ENCODE results near the gene FMO5.
"Not testable (repeated sequence)": the region's sequence is repeated elsewhere in the genome, so short reads cannot be mapped to it uniquely, and the experiment has no call there.

FMO5 gene

GRCh38 chr1:147204080-147204479, 21.1 kb downstream of the FMO5 start:
- ATAC-seq (ENCODE audit: insufficient read depth, low read depth) = no peak
- no peak for DNase-seq

GRCh38 chr1:147202576-147202975, 22.6 kb downstream of the FMO5 start:
- DNase-seq = no peak

More at GRCh38 chr1:147204080-147204479, 21.1 kb downstream of the FMO5 start:
- no peak for TF ChIP-seq CTCF (IDR thresholded peaks at IDR 0.05; ENCODE audit: borderline replicate concordance, extremely low read depth, low read length, poor library complexity, severe bottlenecking)
- no peak for TF ChIP-seq EZH2 (IDR thresholded peaks at IDR 0.05; ENCODE audit: borderline replicate concordance, low read depth, low read length, severe bottlenecking)
- Histone ChIP-seq H2AFZ (ENCODE audit: low read depth, low read length) (no peak overlapping the region), H3K4me3 (ENCODE audit: low read depth in 1 of 2, low read length in 2 of 2) (no peak overlapping the region), H3K9ac (ENCODE audit: low read depth, low read length) (no peak overlapping the region), H3K4me1 (ENCODE audit: insufficient read depth, low read length) (no peaks in the 10 kb centered on the region), H3K79me2 (ENCODE audit: insufficient read depth, low read length) (no peaks in the 10 kb centered on the region), H3K36me3 (ENCODE audit: insufficient read depth, low read length) (no peaks in the 10 kb centered on the region), H3K27me3 (ENCODE audit: insufficient read depth, low read length, poor library complexity) (no peaks in the 10 kb centered on the region), H3K4me2 (ENCODE audit: insufficient read depth, low read length) (no peak overlapping the region), H4K20me1 (ENCODE audit: insufficient read depth, low read length) (no peaks in the 10 kb centered on the region), H3K9me3 (ENCODE audit: insufficient read depth, low read length, severe bottlenecking) (no peaks in the 10 kb centered on the region), H3K27ac (ENCODE audit: low read length) (no peak overlapping the region)

GRCh38 chr1:147201786-147202185, 23.4 kb downstream of the FMO5 start:
- Histone ChIP-seq H3K27me3 (ENCODE audit: insufficient read depth, low read length, poor library complexity) (no peaks in the 10 kb centered on the region), H3K36me3 (ENCODE audit: insufficient read depth, low read length) (no peaks in the 10 kb centered on the region), H3K4me1 (ENCODE audit: insufficient read depth, low read length) (no peaks in the 10 kb centered on the region), H3K79me2 (ENCODE audit: insufficient read depth, low read length) (no peaks in the 10 kb centered on the region), H2AFZ (ENCODE audit: low read depth, low read length) (no peak overlapping the region), H3K4me2 (ENCODE audit: insufficient read depth, low read length) (no peak overlapping the region), H3K4me3 (ENCODE audit: low read depth in 1 of 2, low read length in 2 of 2) (no peak overlapping the region), H3K9me3 (ENCODE audit: insufficient read depth, low read length, severe bottlenecking) (no peaks in the 10 kb centered on the region), H3K9ac (ENCODE audit: low read depth, low read length) (no peak overlapping the region), H3K27ac (ENCODE audit: low read length) (no peak overlapping the region), H4K20me1 (ENCODE audit: insufficient read depth, low read length) (no peaks in the 10 kb centered on the region)
- no peak for DNase-seq
- no peak for ATAC-seq (ENCODE audit: insufficient read depth, low read depth)
- TF ChIP-seq CTCF (IDR thresholded peaks at IDR 0.05; ENCODE audit: borderline replicate concordance, extremely low read depth, low read length, poor library complexity, severe bottlenecking) (no peak), EZH2 (IDR thresholded peaks at IDR 0.05; ENCODE audit: borderline replicate concordance, low read depth, low read length, severe bottlenecking) (no peak)

More at GRCh38 chr1:147202576-147202975, 22.6 kb downstream of the FMO5 start:
- H3K4me3 ChIP-seq (ENCODE audit: low read depth in 1 of 2, low read length in 2 of 2) = no peak overlapping the region
- H3K27me3 ChIP-seq (ENCODE audit: insufficient read depth, low read length, poor library complexity) = no peaks in the 10 kb centered on the region
- no peak overlapping the region for H3K4me2 ChIP-seq (ENCODE audit: insufficient read depth, low read length)
- H3K27ac ChIP-seq (ENCODE audit: low read length) = no peak overlapping the region
- no peaks in the 10 kb centered on the region for H3K36me3 ChIP-seq (ENCODE audit: insufficient read depth, low read length)
- H4K20me1 ChIP-seq (ENCODE audit: insufficient read depth, low read length) = no peaks in the 10 kb centered on the region
- TF ChIP-seq CTCF (IDR thresholded peaks at IDR 0.05; ENCODE audit: borderline replicate concordance, extremely low read depth, low read length, poor library complexity, severe bottlenecking) (no peak), EZH2 (IDR thresholded peaks at IDR 0.05; ENCODE audit: borderline replicate concordance, low read depth, low read length, severe bottlenecking) (no peak)
- H3K79me2 ChIP-seq (ENCODE audit: insufficient read depth, low read length) = no peaks in the 10 kb centered on the region
- H2AFZ ChIP-seq (ENCODE audit: low read depth, low read length) = no peak overlapping the region
- no peak for ATAC-seq (ENCODE audit: insufficient read depth, low read depth)
- H3K4me1 ChIP-seq (ENCODE audit: insufficient read depth, low read length) = no peaks in the 10 kb centered on the region
- H3K9me3 ChIP-seq (ENCODE audit: insufficient read depth, low read length, severe bottlenecking) = no peaks in the 10 kb centered on the region
- H3K9ac ChIP-seq (ENCODE audit: low read depth, low read length) = no peak overlapping the region

- Histone ChIP-seq H3K4me2 (ENCODE audit: insufficient read depth, low read length) (no peak overlapping the region), H3K36me3 (ENCODE audit: insufficient read depth, low read length) (no peaks in the 10 kb centered on the region), H4K20me1 (ENCODE audit: insufficient read depth, low read length) (no peaks in the 10 kb centered on the region), H2AFZ (ENCODE audit: low read depth, low read length) (no peak overlapping the region), H3K4me3 (ENCODE audit: low read depth in 1 of 2, low read length in 2 of 2) (no peak overlapping the region), H3K4me1 (ENCODE audit: insufficient read depth, low read length) (no peaks in the 10 kb centered on the region), H3K9me3 (ENCODE audit: insufficient read depth, low read length, severe bottlenecking) (no peaks in the 10 kb centered on the region), H3K27me3 (ENCODE audit: insufficient read depth, low read length, poor library complexity) (no peaks in the 10 kb centered on the region), H3K9ac (ENCODE audit: low read depth, low read length) (no peak overlapping the region), H3K79me2 (ENCODE audit: insufficient read depth, low read length) (no peaks in the 10 kb centered on the region), H3K27ac (ENCODE audit: low read length) (no peak overlapping the region)
- TF ChIP-seq CTCF (IDR thresholded peaks at IDR 0.05; ENCODE audit: borderline replicate concordance, extremely low read depth, low read length, poor library complexity, severe bottlenecking) = no peak
- no peak for TF ChIP-seq EZH2 (IDR thresholded peaks at IDR 0.05; ENCODE audit: borderline replicate concordance, low read depth, low read length, severe bottlenecking)
- ATAC-seq (ENCODE audit: insufficient read depth, low read depth) (no peak), DNase-seq (no peak)
These were observed 23.9 kb downstream of the FMO5 start for GRCh38 chr1:147201276-147201675.

GRCh38 chr1:147197324-147197723, 27.8 kb downstream of the FMO5 start:
- not testable (repeated sequence) for H3K36me3 ChIP-seq (ENCODE audit: insufficient read depth, low read length); H3K9ac ChIP-seq (ENCODE audit: low read depth, low read length); H2AFZ ChIP-seq (ENCODE audit: low read depth, low read length); H3K27ac ChIP-seq (ENCODE audit: low read length); H3K4me3 ChIP-seq (ENCODE audit: low read depth in 1 of 2, low read length in 2 of 2); H3K4me2 ChIP-seq (ENCODE audit: insufficient read depth, low read length); H3K9me3 ChIP-seq (ENCODE audit: insufficient read depth, low read length, severe bottlenecking); ATAC-seq (ENCODE audit: insufficient read depth, low read depth); H4K20me1 ChIP-seq (ENCODE audit: insufficient read depth, low read length); H3K4me1 ChIP-seq (ENCODE audit: insufficient read depth, low read length); H3K27me3 ChIP-seq (ENCODE audit: insufficient read depth, low read length, poor library complexity); H3K79me2 ChIP-seq (ENCODE audit: insufficient read depth, low read length); DNase-seq

Measured in DND-41 (cell line).